Activated naive CD4-positive, alpha-beta T cell treated with anti-CD3 and anti-CD28 coated beads, Interleukin-2, amount 50 U/mL, for 24 hours (primary cell): ENCODE data around the gene NPAS2.

ENCODE experiments used
- H3K27ac Mint-ChIP-seq: one replicate; pipeline ENCODE4 v1.8.0; 2021; ENCODE audit warnings: mild to moderate bottlenecking, mixed read lengths
- H3K27me3 Mint-ChIP-seq: one replicate; pipeline ENCODE4 v1.8.0; 2021; ENCODE audit warnings: mixed read lengths
- H3K36me3 Mint-ChIP-seq: one replicate; pipeline ENCODE4 v1.8.0; 2021; ENCODE audit warnings: mixed read lengths
- H3K4me1 Mint-ChIP-seq: one replicate; pipeline ENCODE4 v1.8.0; 2021; ENCODE audit warnings: mixed read lengths
- H3K4me3 Mint-ChIP-seq: one replicate; pipeline ENCODE4 v1.8.0; 2021; ENCODE audit warnings: mild to moderate bottlenecking, mixed read lengths
- H3K9me3 Mint-ChIP-seq: one replicate; pipeline ENCODE4 v1.8.0; 2021; ENCODE audit warnings: mixed read lengths

The NPAS2 gene

GRCh38 chr2:100786297-100786658, 33.7 kb upstream of the NPAS2 start:
- Mint-ChIP-seq H3K4me1 (no peaks in the 10 kb centered on the region), H3K27ac (no peak overlapping the region), H3K27me3 (no peaks in the 10 kb centered on the region), H3K4me3 (no peak overlapping the region), H3K9me3 (no peaks in the 10 kb centered on the region), H3K36me3 (no peaks in the 10 kb centered on the region)

- no peak overlapping the region for H3K27ac Mint-ChIP-seq
- H3K4me1 Mint-ChIP-seq: no peaks in the 10 kb centered on the region
- H3K9me3 Mint-ChIP-seq: no peaks in the 10 kb centered on the region
- H3K27me3 Mint-ChIP-seq: no peaks in the 10 kb centered on the region
- no peaks in the 10 kb centered on the region for H3K36me3 Mint-ChIP-seq
- no peak overlapping the region for H3K4me3 Mint-ChIP-seq
Measured at GRCh38 chr2:100786985-100787384, 33.0 kb upstream of the NPAS2 start.

DNA sequence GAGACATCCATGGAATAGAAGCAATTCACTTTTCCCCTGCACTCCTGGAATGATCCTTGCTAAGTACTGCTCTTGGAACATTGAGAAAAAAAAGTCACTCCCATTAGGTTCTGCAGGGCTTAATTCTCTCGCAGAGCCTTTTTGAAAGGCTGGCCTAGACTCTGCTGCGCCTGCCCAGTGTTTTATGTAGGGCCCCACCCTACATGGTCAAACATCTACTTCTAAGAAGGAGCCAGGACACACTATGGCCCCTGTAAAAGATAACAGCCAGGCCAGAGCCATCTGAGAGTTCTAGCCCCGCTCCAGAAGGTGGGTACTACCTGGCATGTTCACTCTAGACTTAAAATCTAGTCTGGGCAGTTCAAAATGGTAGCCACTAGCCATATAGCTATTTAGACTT, 30.6 kb upstream of the NPAS2 start:
- Mint-ChIP-seq H3K4me3 (no peak overlapping the region), H3K36me3 (no peaks in the 10 kb centered on the region), H3K27me3 (no peaks in the 10 kb centered on the region), H3K27ac (no peak overlapping the region), H3K9me3 (no peaks in the 10 kb centered on the region), H3K4me1 (no peaks in the 10 kb centered on the region)

- H3K4me1 Mint-ChIP-seq: no peaks in the 10 kb centered on the region
- no peaks in the 10 kb centered on the region for H3K27me3 Mint-ChIP-seq
- H3K27ac Mint-ChIP-seq: no peak overlapping the region
- H3K4me3 Mint-ChIP-seq: no peak overlapping the region
- H3K36me3 Mint-ChIP-seq: no peaks in the 10 kb centered on the region
- H3K9me3 Mint-ChIP-seq: no peaks in the 10 kb centered on the region
Measured at GRCh38 chr2:100791294-100791935, 28.5 kb upstream of the NPAS2 start.

DNA sequence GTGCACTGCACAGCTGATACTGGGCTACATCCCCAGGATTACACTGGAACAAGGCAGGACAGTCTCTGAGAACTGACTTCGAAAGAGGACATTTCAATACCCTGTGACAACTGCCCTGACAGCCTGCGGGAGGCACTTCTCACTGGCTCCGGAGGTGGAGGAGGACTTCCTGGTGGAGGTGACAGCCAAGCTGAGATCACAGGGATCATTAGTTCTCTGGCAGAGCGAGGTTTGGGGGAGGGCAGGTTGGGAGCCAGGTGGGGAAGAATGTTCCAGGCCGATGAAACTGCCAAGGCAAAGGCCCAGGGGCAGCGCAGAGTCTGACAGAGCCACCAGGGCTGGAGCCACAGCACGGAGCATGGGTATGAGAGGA, 28.0 kb upstream of the NPAS2 start:
- Mint-ChIP-seq H3K4me1 (no peaks in the 10 kb centered on the region), H3K27ac (no peak overlapping the region), H3K27me3 (no peaks in the 10 kb centered on the region), H3K36me3 (no peaks in the 10 kb centered on the region), H3K4me3 (no peak overlapping the region), H3K9me3 (no peaks in the 10 kb centered on the region)

DNA sequence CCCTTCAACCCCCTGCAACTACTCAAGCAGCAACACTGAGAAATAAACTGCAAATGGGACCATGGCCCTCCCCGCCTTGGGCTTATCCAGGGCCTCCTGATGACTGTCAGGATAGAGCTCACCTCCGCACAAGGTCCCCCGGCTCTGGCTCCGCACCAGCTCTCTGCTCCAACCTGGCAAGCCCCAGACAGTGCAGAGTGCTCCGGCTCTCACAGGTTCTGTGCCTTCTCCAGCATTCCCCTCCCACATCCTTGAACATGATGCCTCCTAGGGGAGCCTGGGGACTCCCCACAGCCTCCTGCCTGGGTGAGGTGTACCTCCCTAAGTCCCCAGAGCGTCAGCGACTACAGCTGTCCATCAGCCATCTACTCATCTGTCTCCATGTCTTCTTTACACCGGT, 26.7 kb upstream of the NPAS2 start:
- no peaks in the 10 kb centered on the region for H3K9me3 Mint-ChIP-seq
- H3K4me3 Mint-ChIP-seq: no peak overlapping the region
- H3K4me1 Mint-ChIP-seq: no peaks in the 10 kb centered on the region
- H3K27ac Mint-ChIP-seq: no peak overlapping the region
- no peaks in the 10 kb centered on the region for H3K27me3 Mint-ChIP-seq
- H3K36me3 Mint-ChIP-seq: no peaks in the 10 kb centered on the region

GRCh38 chr2:100793982-100794381, 26.0 kb upstream of the NPAS2 start:
- H3K27me3 Mint-ChIP-seq: no peaks in the 10 kb centered on the region
- H3K36me3 Mint-ChIP-seq: no peaks in the 10 kb centered on the region
- H3K9me3 Mint-ChIP-seq: no peaks in the 10 kb centered on the region
- H3K27ac Mint-ChIP-seq: no peak overlapping the region
- H3K4me1 Mint-ChIP-seq: no peaks in the 10 kb centered on the region
- H3K4me3 Mint-ChIP-seq: no peak overlapping the region

GRCh38 chr2:100796499-100797100, 23.3 kb upstream of the NPAS2 start:
- no peaks in the 10 kb centered on the region for H3K27me3 Mint-ChIP-seq
- no peaks in the 10 kb centered on the region for H3K36me3 Mint-ChIP-seq
- H3K4me3 Mint-ChIP-seq: no peak overlapping the region
- no peak overlapping the region for H3K27ac Mint-ChIP-seq
- no peaks in the 10 kb centered on the region for H3K9me3 Mint-ChIP-seq
- no peaks in the 10 kb centered on the region for H3K4me1 Mint-ChIP-seq

DNA sequence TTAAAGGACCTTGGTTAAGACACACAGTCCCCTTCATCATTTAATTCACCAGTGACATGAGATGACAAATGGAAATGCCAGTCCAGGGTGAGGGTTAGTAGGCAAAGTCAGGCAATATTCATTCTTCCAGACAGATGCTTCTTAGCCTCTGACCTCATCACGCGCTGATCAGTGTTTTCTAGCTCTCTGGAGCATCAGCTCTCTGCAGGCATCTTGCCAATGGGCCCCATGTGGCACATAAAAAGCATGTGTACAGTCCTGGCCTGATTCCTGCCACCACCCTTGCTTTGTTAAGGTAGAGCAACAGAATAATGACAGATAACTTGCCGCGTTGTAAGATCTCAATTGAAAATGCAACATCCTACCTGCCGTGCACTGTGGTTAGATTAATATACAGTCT, 20.3 kb upstream of the NPAS2 start:
- no peak overlapping the region for H3K27ac Mint-ChIP-seq
- no peaks in the 10 kb centered on the region for H3K36me3 Mint-ChIP-seq
- no peaks in the 10 kb centered on the region for H3K27me3 Mint-ChIP-seq
- H3K4me3 Mint-ChIP-seq: no peak overlapping the region
- no peaks in the 10 kb centered on the region for H3K4me1 Mint-ChIP-seq
- no peaks in the 10 kb centered on the region for H3K9me3 Mint-ChIP-seq

DNA sequence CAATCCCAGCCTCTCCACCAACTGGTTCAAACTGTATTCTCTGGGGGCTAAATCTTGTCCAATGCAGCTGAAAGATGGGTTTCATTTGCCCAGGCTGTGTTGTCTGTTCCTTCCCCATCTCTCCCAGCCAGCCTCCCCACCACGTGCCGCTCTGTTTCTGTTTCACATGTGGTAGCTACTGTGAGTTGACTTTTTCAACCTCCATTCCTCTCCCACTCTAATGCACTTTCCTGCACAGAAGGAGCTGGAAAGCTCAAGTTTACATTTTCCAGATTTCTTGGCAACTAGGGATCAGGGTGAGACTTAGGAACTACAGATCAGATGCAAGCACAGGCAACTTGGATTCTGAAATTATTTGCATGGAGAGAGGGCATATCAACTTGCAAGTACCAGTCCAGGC, 19.0 kb upstream of the NPAS2 start:
- H3K27ac Mint-ChIP-seq: no peak overlapping the region
- H3K27me3 Mint-ChIP-seq: no peaks in the 10 kb centered on the region
- H3K4me3 Mint-ChIP-seq: no peak overlapping the region
- H3K36me3 Mint-ChIP-seq: no peaks in the 10 kb centered on the region
- no peaks in the 10 kb centered on the region for H3K4me1 Mint-ChIP-seq
- no peaks in the 10 kb centered on the region for H3K9me3 Mint-ChIP-seq

DNA sequence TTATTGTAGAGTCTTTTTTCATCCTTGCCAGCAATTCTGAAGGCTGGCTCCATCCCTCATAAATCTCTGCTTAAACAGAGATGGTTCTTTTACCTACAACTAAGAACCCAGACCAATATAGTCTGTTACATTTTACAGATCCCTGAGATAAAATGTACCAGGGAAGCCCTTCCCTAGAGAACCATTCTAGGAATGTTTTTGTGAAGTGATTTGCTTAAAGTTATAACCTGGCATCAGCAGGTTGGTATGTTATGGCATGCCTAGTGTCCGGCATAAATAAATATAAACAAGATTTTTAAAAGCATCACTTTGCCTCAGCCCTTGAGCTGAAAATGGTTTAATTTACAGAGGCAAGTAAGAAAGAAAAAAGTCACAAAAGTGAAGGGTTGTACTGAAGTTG, 18.5 kb upstream of the NPAS2 start:
- no peak overlapping the region for H3K27ac Mint-ChIP-seq
- no peaks in the 10 kb centered on the region for H3K36me3 Mint-ChIP-seq
- H3K9me3 Mint-ChIP-seq: no peaks in the 10 kb centered on the region
- no peaks in the 10 kb centered on the region for H3K27me3 Mint-ChIP-seq
- H3K4me1 Mint-ChIP-seq: no peaks in the 10 kb centered on the region
- H3K4me3 Mint-ChIP-seq: no peak overlapping the region

- Mint-ChIP-seq H3K4me3 (no peak overlapping the region), H3K27me3 (no peaks in the 10 kb centered on the region), H3K9me3 (no peaks in the 10 kb centered on the region), H3K4me1 (no peaks in the 10 kb centered on the region), H3K36me3 (no peaks in the 10 kb centered on the region), H3K27ac (no peak overlapping the region)
Measured at GRCh38 chr2:100802066-100802465, 17.9 kb upstream of the NPAS2 start.

- H3K36me3 Mint-ChIP-seq: no peaks in the 10 kb centered on the region
- no peak overlapping the region for H3K27ac Mint-ChIP-seq
- H3K27me3 Mint-ChIP-seq: no peaks in the 10 kb centered on the region
- H3K4me1 Mint-ChIP-seq: no peaks in the 10 kb centered on the region
- H3K9me3 Mint-ChIP-seq: no peaks in the 10 kb centered on the region
- H3K4me3 Mint-ChIP-seq: no peak overlapping the region
Measured at GRCh38 chr2:100803334-100803733, 16.6 kb upstream of the NPAS2 start.

DNA sequence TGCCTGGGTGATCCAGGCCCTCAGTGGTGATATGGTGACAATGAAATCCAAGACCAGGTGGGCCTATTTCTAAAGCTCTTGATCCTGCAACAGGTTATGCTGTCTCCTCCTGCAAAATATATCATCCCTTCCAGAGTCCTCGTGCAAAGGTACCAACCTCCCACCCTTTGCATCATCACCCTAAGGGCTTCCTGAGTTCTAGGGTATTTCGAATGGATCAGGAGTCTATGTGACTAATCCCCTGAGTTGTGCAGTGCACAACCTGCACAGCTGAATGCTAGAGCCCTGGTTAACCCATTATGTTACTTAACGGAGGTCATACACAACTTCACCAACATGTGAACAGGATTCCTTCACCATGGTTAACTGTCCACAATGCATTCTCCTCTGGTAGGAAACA, 13.4 kb upstream of the NPAS2 start:
- Mint-ChIP-seq H3K9me3 (no peaks in the 10 kb centered on the region), H3K27me3 (no peaks in the 10 kb centered on the region), H3K4me3 (no peak overlapping the region), H3K4me1 (peaks cover 5% of the 10 kb centered on the region), H3K36me3 (no peaks in the 10 kb centered on the region), H3K27ac (no peak overlapping the region)

DNA sequence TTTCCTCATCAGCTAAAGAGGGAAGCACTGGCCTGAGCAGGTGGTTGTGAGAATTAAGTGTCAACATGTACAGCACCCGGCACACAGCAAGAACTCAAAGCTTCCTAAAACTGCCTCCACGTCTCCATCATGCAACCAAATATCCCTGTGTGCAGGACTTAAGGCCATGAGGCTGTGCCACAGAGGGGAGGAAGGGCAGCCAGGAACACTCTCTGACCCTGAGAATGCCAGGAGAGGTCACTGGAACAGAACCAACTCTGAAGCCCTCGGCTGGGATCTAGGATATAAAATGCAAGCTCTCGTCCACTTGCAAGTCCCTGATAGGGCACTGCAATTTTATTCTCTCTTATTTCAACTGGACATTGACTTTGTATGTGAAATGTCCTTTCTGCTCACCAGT, 12.2 kb upstream of the NPAS2 start:
- H3K4me1 Mint-ChIP-seq: peaks cover 16% of the 10 kb centered on the region
- no peak overlapping the region for H3K4me3 Mint-ChIP-seq
- H3K36me3 Mint-ChIP-seq: no peaks in the 10 kb centered on the region
- no peaks in the 10 kb centered on the region for H3K9me3 Mint-ChIP-seq
- no peaks in the 10 kb centered on the region for H3K27me3 Mint-ChIP-seq
- H3K27ac Mint-ChIP-seq: no peak overlapping the region

DNA sequence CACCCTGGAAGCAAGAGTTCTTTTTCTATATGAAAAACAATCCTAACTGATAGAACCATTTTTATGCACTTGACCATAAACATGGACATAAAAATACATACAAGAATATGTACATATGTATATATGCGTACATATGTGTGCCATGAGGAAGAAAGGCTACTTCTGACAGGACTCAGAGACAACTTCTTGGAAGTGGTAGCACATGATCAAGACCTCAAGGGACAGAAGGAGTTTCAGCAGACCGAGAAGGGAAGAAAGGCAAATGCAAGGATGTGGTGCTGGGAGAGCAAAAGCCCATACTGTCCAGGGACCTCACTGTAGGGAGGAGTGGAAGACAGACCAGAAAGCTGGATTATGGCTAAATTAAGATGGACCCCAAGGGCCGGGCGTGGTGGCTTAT, 11.4 kb upstream of the NPAS2 start:
- no peaks in the 10 kb centered on the region for H3K36me3 Mint-ChIP-seq
- no peaks in the 10 kb centered on the region for H3K27me3 Mint-ChIP-seq
- H3K4me3 Mint-ChIP-seq: no peak overlapping the region
- no peaks in the 10 kb centered on the region for H3K9me3 Mint-ChIP-seq
- no peak overlapping the region for H3K27ac Mint-ChIP-seq
- H3K4me1 Mint-ChIP-seq: peaks cover 25% of the 10 kb centered on the region

GRCh38 chr2:100809506-100809905, 10.4 kb upstream of the NPAS2 start:
- Mint-ChIP-seq H3K27ac (no peak overlapping the region), H3K4me1 (peaks cover 34% of the 10 kb centered on the region), H3K4me3 (no peak overlapping the region), H3K9me3 (no peaks in the 10 kb centered on the region), H3K36me3 (no peaks in the 10 kb centered on the region), H3K27me3 (no peaks in the 10 kb centered on the region)
